ENCODE measurements around the gene RIGI.

Gene RIGI

DNA sequence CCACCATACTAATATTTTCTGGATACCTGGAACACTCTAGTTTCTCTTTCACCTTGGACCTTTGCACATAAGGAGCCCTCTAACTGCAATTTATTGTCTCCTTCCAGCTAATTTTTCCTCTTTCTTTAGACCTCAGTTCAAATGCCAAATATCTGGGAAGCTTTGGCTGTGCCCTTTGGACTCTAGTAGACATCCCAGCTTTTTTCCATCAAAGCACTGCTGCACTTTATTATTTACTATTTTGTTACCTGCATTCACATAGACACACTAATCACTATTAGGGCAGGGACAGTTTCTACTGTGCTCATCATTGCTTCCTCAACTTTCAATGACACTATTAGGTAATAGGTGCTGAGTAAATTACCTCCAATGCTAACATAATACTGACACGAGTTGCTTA, 2.1 kb downstream of the RIGI start:
- DNase-seq (ENCODE audit: low read depth, low spot score): no peak
- TF ChIP-seq, protein P1, sequence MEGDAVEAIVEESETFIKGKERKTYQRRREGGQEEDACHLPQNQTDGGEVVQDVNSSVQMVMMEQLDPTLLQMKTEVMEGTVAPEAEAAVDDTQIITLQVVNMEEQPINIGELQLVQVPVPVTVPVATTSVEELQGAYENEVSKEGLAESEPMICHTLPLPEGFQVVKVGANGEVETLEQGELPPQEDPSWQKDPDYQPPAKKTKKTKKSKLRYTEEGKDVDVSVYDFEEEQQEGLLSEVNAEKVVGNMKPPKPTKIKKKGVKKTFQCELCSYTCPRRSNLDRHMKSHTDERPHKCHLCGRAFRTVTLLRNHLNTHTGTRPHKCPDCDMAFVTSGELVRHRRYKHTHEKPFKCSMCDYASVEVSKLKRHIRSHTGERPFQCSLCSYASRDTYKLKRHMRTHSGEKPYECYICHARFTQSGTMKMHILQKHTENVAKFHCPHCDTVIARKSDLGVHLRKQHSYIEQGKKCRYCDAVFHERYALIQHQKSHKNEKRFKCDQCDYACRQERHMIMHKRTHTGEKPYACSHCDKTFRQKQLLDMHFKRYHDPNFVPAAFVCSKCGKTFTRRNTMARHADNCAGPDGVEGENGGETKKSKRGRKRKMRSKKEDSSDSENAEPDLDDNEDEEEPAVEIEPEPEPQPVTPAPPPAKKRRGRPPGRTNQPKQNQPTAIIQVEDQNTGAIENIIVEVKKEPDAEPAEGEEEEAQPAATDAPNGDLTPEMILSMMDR (IDR thresholded peaks at IDR 0.05; ENCODE audit: insufficient read depth, low read length, missing control alignments): no peak
- POLR2A ChIA-PET: no interaction called here
- CTCF ChIA-PET: interaction anchor here (4.2 kb wide), 1 partner anchor 144 kb away, joined by 19 read pairs; no protein-coding TSS in a partner anchor
- H3K4me3 ChIP-seq (ENCODE audit: low read depth, low read length): no peak overlapping the region

DNA sequence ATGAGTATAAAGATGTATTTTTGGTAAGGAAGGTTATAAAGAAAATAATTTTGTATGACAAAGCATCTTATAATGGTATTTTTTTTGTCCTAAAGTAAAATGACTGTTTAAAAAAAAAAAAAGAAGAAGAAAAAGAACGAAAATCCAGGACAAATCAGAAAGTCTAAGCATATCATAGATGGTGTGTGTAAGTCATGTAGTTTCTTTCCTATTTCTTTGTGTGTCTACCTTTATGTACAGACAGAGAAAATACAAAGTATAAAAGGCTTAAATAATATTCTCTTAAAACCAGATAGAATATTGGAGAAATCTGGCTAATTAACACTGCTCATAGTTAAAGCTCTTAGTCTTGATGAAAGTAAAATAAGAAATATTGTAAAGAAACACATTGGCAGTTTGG, 7.7 kb downstream of the RIGI start:
- ChIA-PET CTCF (no interaction called here), POLR2A (no interaction called here)
- no peak overlapping the region for H3K4me3 ChIP-seq (ENCODE audit: low read depth, low read length)
- DNase-seq (ENCODE audit: low read depth, low spot score): no peak
- TF ChIP-seq, protein P1 (IDR thresholded peaks at IDR 0.05; ENCODE audit: insufficient read depth, low read length, missing control alignments): no peak

DNA sequence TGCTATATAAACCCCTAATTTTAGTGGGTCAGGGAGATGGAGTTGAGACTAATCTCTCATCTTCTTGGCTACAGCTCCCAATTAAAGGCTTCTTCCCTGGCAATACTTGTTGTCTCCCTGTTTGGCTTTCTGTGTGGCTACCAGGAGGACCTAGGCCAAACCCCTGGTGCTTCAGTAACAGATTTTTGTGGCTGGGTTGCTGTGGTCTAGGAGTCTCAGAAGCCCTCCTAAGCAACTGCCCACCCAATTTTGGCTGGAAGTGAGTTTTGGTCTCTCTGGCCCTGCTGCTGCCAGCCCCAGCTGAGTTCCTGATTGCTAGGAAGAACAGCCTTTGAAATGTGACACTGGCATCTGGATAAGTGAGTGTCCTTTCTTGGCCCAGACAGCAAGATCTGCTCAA, 9.8 kb downstream of the RIGI start:
- TF ChIP-seq, protein P1 (IDR thresholded peaks at IDR 0.05; ENCODE audit: insufficient read depth, low read length, missing control alignments): no peak
- no peak for DNase-seq (ENCODE audit: low read depth, low spot score)
- POLR2A ChIA-PET: no interaction called here
- CTCF ChIA-PET: interaction anchor here (1.2 to 1.8 kb wide), 2 partner anchors 10 to 137 kb away, joined by 3 to 8 read pairs; partner anchors contain the start of gene RIGI
- no peak overlapping the region for H3K4me3 ChIP-seq (ENCODE audit: low read depth, low read length)

DNA sequence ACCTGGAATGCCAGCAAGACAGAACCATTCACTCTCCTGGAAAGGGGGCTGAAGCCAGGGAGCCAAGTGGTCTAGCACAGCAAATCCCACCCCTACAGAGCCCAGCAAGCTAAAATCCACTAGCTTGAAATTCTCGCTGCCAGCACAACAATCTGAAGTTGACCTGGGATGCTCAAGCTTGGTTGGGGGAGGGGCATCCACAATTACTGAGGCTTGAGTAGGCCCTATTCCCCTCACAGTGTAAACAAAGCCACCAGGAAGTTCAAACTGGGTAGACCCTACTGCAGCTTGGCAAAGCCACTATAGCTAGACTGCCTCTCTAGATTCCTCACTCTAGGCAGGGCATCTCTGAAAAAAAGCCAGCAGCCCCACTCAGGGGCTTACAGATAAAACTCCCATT, 17.3 kb downstream of the RIGI start:
- ChIA-PET POLR2A (no interaction called here), CTCF (interaction anchor here (1.8 to 2.0 kb wide), 2 partner anchors 76 to 130 kb away, joined by 4 to 7 read pairs; no protein-coding TSS in a partner anchor)
- TF ChIP-seq, protein P1 (IDR thresholded peaks at IDR 0.05; ENCODE audit: insufficient read depth, low read length, missing control alignments): no peak
- H3K4me3 ChIP-seq (ENCODE audit: low read depth, low read length): no peak overlapping the region
- no peak for DNase-seq (ENCODE audit: low read depth, low spot score)

DNA sequence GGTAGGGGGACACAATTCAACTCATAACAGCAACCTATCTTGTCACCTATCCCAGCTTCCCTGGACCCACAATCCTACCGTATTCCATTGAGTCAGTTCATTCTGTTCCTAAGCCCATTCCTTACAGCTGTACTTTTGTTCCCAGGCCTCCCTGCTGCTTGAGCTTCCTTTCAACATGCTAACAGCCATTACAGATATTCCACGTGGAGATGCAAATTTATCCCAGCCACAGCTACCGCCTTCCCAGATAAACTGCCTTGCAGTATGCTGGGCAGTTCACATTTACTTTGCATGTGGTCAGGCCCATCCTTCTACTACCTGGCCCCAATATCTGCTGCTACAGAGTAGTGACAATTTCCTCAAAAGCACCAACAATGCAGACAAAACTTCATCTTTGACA, 23.0 kb downstream of the RIGI start:
- DNase-seq (ENCODE audit: low read depth, low spot score): no peak
- CTCF ChIA-PET: interaction anchor here (1.2 kb wide), 3 partner anchors 23 to 124 kb away, joined by 3 to 5 read pairs (median 3); partner anchors contain the start of gene RIGI
- POLR2A ChIA-PET: interaction anchor here (1.0 kb wide), 1 partner anchor 20 kb away, joined by 3 read pairs; no protein-coding TSS in a partner anchor
- no peak overlapping the region for H3K4me3 ChIP-seq (ENCODE audit: low read depth, low read length)
- TF ChIP-seq, protein P1 (IDR thresholded peaks at IDR 0.05; ENCODE audit: insufficient read depth, low read length, missing control alignments): no peak

DNA sequence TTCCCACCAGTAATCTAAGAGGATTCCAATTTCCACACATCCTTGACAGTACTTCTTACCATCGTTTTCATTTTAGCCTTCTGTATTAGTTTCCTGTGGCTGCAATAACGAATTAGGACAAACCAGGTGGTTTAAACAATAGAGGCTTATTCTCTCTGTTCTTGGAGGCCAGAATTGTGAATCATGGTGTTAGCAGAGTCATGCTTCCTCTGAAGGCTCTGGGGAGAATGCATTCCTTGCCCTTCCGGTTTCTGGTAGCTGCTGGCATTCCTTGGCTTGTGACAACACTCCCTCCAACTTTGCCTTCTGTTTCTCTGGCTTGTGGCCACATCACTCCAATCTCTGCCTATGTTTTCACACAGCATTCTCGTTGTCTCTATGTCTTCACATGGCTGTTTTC, 23.5 kb downstream of the RIGI start:
- CTCF ChIA-PET: interaction anchor here (1.2 kb wide), 2 partner anchors 77 to 123 kb away, joined by 3 read pairs; no protein-coding TSS in a partner anchor
- DNase-seq (ENCODE audit: low read depth, low spot score): no peak
- no peak overlapping the region for H3K4me3 ChIP-seq (ENCODE audit: low read depth, low read length)
- POLR2A ChIA-PET: no interaction called here
- TF ChIP-seq, protein P1 (IDR thresholded peaks at IDR 0.05; ENCODE audit: insufficient read depth, low read length, missing control alignments): no peak

Measured in AG04449 (cell line).